WTC11 (cell line): ENCODE measurements around the gene RNF224. TPM values are rescaled to one million over a fixed set of nuclear protein-coding genes. Genes with fewer than 3 reads are reported as not detected.

Experiments
- ATAC-seq: fragments of 200-7000 bp; cut with Tn5 transposase; 2 replicates; pipeline ENCODE4 v1.10.0; 2021; ENCODE audit warnings: mild to moderate bottlenecking, moderate library complexity
- CTCF ChIA-PET: fragments of 300-600 bp; sonication (Branson Sonifier 250); formaldehyde crosslinking; loops from one replicate; lab custom pipeline; 2021; ENCODE audit warnings: antibody characterized with exemption; lab: Charles Lee
- POLR2A ChIA-PET: fragments of 350-600 bp; sonication (Branson Sonifier 250); formaldehyde crosslinking; loops from one replicate; lab custom pipeline; 2021; ENCODE audit warnings: antibody characterized with exemption; lab: Charles Lee
- DNase-seq: peaks from one replicate; pipeline ENCODE4 v3.0.0; 2021; ENCODE audit warnings: low spot score
- H3K27ac Mint-ChIP-seq: 2 replicates; pipeline ENCODE4 v1.8.0; 2021; ENCODE audit warnings: mixed read lengths
- H3K27me3 Mint-ChIP-seq: 2 replicates; pipeline ENCODE4 v1.8.0; 2021; ENCODE audit warnings: low read depth, mild to moderate bottlenecking, moderate library complexity, mixed read lengths
- H3K36me3 Mint-ChIP-seq: 2 replicates; pipeline ENCODE4 v1.8.0; 2021; ENCODE audit warnings: mixed read lengths
- H3K4me1 Mint-ChIP-seq: 2 replicates; pipeline ENCODE4 v1.8.0; 2022; ENCODE audit warnings: mixed read lengths
- H3K4me3 Mint-ChIP-seq: 2 replicates; pipeline ENCODE4 v1.8.0; 2021; ENCODE audit warnings: mild to moderate bottlenecking, moderate library complexity, mixed read lengths
- H3K9me3 Mint-ChIP-seq: 2 replicates; pipeline ENCODE4 v1.8.0; 2021; ENCODE audit warnings: mixed read lengths
- CREB1 ChIP-seq: sonication (generic); formaldehyde crosslinking; IDR thresholded peaks from 2 replicates; pipeline ENCODE4 v1.8.0; 2023; ENCODE audit warnings: mild to moderate bottlenecking, missing genetic modification reagents
- EMX1 ChIP-seq: fragments of 250-450 bp; sonication (Bioruptor Pico); IDR thresholded peaks from 2 replicates; pipeline ENCODE4 v1.8.0; 2021; ENCODE audit warnings: mild to moderate bottlenecking
- ESRRA ChIP-seq: sonication (generic); formaldehyde crosslinking; IDR thresholded peaks from 2 replicates; pipeline ENCODE4 v1.8.1; 2022; ENCODE audit warnings: mild to moderate bottlenecking, missing genetic modification reagents, borderline replicate concordance
- FOXK1 ChIP-seq: sonication (generic); formaldehyde crosslinking; IDR thresholded peaks from 2 replicates; pipeline ENCODE4 v1.8.0; 2022; ENCODE audit warnings: mild to moderate bottlenecking, moderate library complexity, missing genetic modification reagents
- GRHL2 ChIP-seq: fragments of 250-450 bp; sonication (Bioruptor Pico); IDR thresholded peaks from 2 replicates; pipeline ENCODE4 v1.8.0; 2022; ENCODE audit warnings: mild to moderate bottlenecking, moderate library complexity; ENCODE audit not compliant: insufficient replicate concordance, severe bottlenecking
- GTF2I ChIP-seq: fragments of 250-450 bp; sonication (Bioruptor Pico); conservative IDR thresholded peaks from 2 replicates; pipeline ENCODE4 v1.4.0; 2021; ENCODE audit warnings: mild to moderate bottlenecking
- IRF2 ChIP-seq: sonication (generic); formaldehyde crosslinking; IDR thresholded peaks from 2 replicates; pipeline ENCODE4 v1.8.0; 2022; ENCODE audit warnings: low read depth, missing genetic modification reagents, borderline replicate concordance
- SMAD4 ChIP-seq: sonication (generic); formaldehyde crosslinking; IDR thresholded peaks from 2 replicates; pipeline ENCODE4 v1.8.0; 2022; ENCODE audit warnings: mild to moderate bottlenecking, missing genetic modification reagents
- ZNF219 ChIP-seq: sonication (generic); formaldehyde crosslinking; IDR thresholded peaks from 2 replicates; pipeline ENCODE4 v1.8.0; 2023; ENCODE audit warnings: missing genetic modification reagents, mild to moderate bottlenecking, borderline replicate concordance
- ZNF317 ChIP-seq: sonication (generic); formaldehyde crosslinking; IDR thresholded peaks from 2 replicates; pipeline ENCODE4 v1.8.1; 2023; ENCODE audit warnings: low read depth, mild to moderate bottlenecking, moderate library complexity, missing genetic modification reagents, borderline replicate concordance
- ZNF396 ChIP-seq: fragments of 250-450 bp; sonication (Bioruptor Pico); IDR thresholded peaks from 2 replicates; pipeline ENCODE4 v1.8.0; 2021; ENCODE audit warnings: mild to moderate bottlenecking, moderate library complexity, borderline replicate concordance
- ZNF416 ChIP-seq: fragments of 250-450 bp; sonication (Bioruptor Pico); IDR thresholded peaks from 2 replicates; pipeline ENCODE4 v1.9.0; 2021; ENCODE audit warnings: mild to moderate bottlenecking, inconsistent platforms
- ZNF423 ChIP-seq: fragments of 250-450 bp; sonication (Bioruptor Pico); IDR thresholded peaks from 2 replicates; pipeline ENCODE4 v2.1.2; 2022; ENCODE audit warnings: mild to moderate bottlenecking, moderate library complexity
- total RNA-seq: library from RNA; stranded (reverse); gene quantifications from 3 replicates; pipeline ENCODE4 v1.2.3, GENCODE V29; 2021
- TF ChIP-seq, protein P1 (sequence below): sonication (generic); formaldehyde crosslinking; IDR thresholded peaks from 2 replicates; pipeline ENCODE4 v1.8.1; 2022; ENCODE audit warnings: low read depth, mild to moderate bottlenecking, moderate library complexity, missing genetic modification reagents, borderline replicate concordance
- TF ChIP-seq, protein P2 (sequence below): sonication (generic); formaldehyde crosslinking; IDR thresholded peaks from 2 replicates; pipeline ENCODE4 v1.8.1; 2022; ENCODE audit warnings: mild to moderate bottlenecking, missing genetic modification reagents, moderate library complexity, borderline replicate concordance
- TF ChIP-seq, protein P3 (sequence below): sonication (generic); formaldehyde crosslinking; IDR thresholded peaks from 2 replicates; pipeline ENCODE4 v1.8.0; 2022; ENCODE audit warnings: mild to moderate bottlenecking, missing genetic modification reagents
- TF ChIP-seq, protein P4 (sequence below): sonication (generic); formaldehyde crosslinking; conservative IDR thresholded peaks from 2 replicates; pipeline ENCODE4 v1.8.1; 2023; ENCODE audit warnings: mild to moderate bottlenecking, low read depth, missing genetic modification reagents, moderate library complexity
- TF ChIP-seq, protein P5 (sequence below): fragments of 250-450 bp; sonication (Bioruptor Pico); IDR thresholded peaks from 2 replicates; pipeline ENCODE4 v2.1.2; 2022; ENCODE audit warnings: mild to moderate bottlenecking, moderate library complexity
- TF ChIP-seq, protein P6 (sequence below): sonication (generic); formaldehyde crosslinking; IDR thresholded peaks from 2 replicates; pipeline ENCODE4 v1.8.1; 2023; ENCODE audit warnings: mild to moderate bottlenecking, missing genetic modification reagents
- TF ChIP-seq, protein P7 (sequence below): fragments of 250-450 bp; sonication (Bioruptor Pico); IDR thresholded peaks from 2 replicates; pipeline ENCODE4 v1.9.0; 2021; ENCODE audit warnings: mild to moderate bottlenecking
- TF ChIP-seq, protein P8 (sequence below): sonication (generic); formaldehyde crosslinking; IDR thresholded peaks from 2 replicates; pipeline ENCODE4 v1.8.0; 2022; ENCODE audit warnings: mild to moderate bottlenecking, missing genetic modification reagents

RNF224 gene
- total RNA-seq, 1 experiment from 2014 or later: 0.59 TPM

DNA sequence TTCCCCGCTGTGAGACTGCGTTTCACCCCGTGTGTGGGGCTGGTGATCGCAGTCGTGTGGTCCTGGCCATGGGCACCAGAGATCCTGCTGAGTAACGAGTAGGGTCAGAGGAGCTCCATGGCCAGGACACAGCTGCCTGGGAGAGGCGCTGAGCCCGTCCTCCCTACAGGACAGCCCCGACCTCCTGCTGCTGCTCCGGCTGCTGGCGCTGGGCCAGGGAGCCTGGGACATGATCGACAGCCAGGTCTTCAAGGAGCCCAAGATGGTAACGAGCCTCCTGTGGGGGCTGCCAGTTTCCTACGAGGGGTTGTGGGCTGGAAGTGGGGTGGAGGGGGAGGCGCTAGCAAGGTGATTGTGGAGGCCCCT lies 38.8 kb downstream of the RNF224 start (continued):
- TF ChIP-seq, protein P1, sequence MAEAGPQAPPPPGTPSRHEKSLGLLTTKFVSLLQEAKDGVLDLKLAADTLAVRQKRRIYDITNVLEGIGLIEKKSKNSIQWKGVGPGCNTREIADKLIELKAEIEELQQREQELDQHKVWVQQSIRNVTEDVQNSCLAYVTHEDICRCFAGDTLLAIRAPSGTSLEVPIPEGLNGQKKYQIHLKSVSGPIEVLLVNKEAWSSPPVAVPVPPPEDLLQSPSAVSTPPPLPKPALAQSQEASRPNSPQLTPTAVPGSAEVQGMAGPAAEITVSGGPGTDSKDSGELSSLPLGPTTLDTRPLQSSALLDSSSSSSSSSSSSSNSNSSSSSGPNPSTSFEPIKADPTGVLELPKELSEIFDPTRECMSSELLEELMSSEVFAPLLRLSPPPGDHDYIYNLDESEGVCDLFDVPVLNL (CRISPR knock-in tag): no peak
- TF ChIP-seq ESRRA (CRISPR knock-in tag) (no peak), ZNF416 (CRISPR knock-in tag) (no peak), ZNF423 (no peak), GTF2I (CRISPR knock-in tag) (no peak), IRF2 (no peak)
- TF ChIP-seq, all 79 proteins: peak for 0

DNA sequence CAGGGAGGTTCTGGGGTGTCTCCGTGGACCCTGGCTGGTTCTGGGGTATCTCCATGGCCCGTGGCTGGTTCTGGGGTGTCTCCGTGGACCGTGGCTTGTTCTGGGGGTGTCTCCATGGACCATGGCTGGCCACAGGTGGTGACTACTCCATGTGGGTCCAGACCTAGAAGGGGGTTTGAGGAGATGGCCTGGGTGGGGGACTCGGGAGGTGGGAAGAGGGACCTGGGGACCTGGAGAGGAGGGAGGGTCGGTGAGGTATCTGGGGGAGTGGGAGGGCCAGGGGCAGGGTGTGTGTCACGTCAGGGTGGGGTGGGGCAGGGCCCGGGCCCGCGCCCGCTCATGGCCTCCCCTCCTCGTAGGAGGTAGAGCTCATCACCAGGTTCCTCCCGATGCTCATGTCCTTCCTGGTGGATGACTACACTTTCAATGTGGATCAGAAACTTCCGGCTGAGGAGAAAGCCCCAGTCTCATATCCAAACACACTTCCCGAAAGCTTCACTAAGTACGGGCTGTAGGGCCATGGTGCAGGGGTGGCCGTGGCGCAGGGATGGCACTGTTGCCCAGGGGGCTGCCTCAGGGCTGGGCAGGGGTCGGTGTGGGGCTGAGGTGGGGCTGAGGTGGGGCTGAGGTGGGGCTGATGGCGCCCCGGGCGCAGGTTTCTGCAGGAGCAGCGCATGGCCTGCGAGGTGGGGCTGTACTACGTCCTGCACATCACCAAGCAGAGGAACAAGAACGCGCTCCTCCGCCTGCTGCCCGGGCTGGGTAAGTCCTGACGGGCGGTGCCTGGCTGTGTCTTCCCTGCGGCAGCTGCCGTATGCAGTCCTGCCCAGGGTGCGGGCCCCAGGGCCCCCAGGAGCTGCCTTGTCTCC lies 39.5 kb downstream of the RNF224 start:
- ATAC-seq (no peak), DNase-seq (no peak)
- CTCF ChIA-PET: no interaction called here
- Mint-ChIP-seq H3K4me3 (no peak overlapping the region), H3K27me3 (no peaks in the 10 kb centered on the region), H3K4me1 (peaks cover under 1% of the 10 kb centered on the region; the same call in 1 of the 2 replicates), H3K9me3 (no peaks in the 10 kb centered on the region), H3K27ac (no peak overlapping the region), H3K36me3 (peaks cover 20% of the 10 kb centered on the region)
- POLR2A ChIA-PET: interaction anchor here (0.8 kb wide), 1 partner anchor 29 kb away, joined by 3 read pairs; no protein-coding TSS in a partner anchor
- TF ChIP-seq, protein P2, sequence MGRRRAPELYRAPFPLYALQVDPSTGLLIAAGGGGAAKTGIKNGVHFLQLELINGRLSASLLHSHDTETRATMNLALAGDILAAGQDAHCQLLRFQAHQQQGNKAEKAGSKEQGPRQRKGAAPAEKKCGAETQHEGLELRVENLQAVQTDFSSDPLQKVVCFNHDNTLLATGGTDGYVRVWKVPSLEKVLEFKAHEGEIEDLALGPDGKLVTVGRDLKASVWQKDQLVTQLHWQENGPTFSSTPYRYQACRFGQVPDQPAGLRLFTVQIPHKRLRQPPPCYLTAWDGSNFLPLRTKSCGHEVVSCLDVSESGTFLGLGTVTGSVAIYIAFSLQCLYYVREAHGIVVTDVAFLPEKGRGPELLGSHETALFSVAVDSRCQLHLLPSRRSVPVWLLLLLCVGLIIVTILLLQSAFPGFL: no peak
- TF ChIP-seq, protein P3, sequence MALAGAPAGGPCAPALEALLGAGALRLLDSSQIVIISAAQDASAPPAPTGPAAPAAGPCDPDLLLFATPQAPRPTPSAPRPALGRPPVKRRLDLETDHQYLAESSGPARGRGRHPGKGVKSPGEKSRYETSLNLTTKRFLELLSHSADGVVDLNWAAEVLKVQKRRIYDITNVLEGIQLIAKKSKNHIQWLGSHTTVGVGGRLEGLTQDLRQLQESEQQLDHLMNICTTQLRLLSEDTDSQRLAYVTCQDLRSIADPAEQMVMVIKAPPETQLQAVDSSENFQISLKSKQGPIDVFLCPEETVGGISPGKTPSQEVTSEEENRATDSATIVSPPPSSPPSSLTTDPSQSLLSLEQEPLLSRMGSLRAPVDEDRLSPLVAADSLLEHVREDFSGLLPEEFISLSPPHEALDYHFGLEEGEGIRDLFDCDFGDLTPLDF: no peak
- TF ChIP-seq CREB1 (CRISPR knock-in tag) (no peak), GTF2I (CRISPR knock-in tag) (no peak), GRHL2 (CRISPR knock-in tag) (no peak), SMAD4 (CRISPR knock-in tag) (no peak), ZNF219 (no peak), ZNF396 (CRISPR knock-in tag) (no peak), ZNF317 (CRISPR knock-in tag) (no peak), ZNF423 (no peak), EMX1 (CRISPR knock-in tag) (no peak), FOXK1 (CRISPR knock-in tag) (no peak)
- TF ChIP-seq, protein P4, sequence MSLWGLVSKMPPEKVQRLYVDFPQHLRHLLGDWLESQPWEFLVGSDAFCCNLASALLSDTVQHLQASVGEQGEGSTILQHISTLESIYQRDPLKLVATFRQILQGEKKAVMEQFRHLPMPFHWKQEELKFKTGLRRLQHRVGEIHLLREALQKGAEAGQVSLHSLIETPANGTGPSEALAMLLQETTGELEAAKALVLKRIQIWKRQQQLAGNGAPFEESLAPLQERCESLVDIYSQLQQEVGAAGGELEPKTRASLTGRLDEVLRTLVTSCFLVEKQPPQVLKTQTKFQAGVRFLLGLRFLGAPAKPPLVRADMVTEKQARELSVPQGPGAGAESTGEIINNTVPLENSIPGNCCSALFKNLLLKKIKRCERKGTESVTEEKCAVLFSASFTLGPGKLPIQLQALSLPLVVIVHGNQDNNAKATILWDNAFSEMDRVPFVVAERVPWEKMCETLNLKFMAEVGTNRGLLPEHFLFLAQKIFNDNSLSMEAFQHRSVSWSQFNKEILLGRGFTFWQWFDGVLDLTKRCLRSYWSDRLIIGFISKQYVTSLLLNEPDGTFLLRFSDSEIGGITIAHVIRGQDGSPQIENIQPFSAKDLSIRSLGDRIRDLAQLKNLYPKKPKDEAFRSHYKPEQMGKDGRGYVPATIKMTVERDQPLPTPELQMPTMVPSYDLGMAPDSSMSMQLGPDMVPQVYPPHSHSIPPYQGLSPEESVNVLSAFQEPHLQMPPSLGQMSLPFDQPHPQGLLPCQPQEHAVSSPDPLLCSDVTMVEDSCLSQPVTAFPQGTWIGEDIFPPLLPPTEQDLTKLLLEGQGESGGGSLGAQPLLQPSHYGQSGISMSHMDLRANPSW (CRISPR knock-in tag): no peak
- TF ChIP-seq, protein P5, sequence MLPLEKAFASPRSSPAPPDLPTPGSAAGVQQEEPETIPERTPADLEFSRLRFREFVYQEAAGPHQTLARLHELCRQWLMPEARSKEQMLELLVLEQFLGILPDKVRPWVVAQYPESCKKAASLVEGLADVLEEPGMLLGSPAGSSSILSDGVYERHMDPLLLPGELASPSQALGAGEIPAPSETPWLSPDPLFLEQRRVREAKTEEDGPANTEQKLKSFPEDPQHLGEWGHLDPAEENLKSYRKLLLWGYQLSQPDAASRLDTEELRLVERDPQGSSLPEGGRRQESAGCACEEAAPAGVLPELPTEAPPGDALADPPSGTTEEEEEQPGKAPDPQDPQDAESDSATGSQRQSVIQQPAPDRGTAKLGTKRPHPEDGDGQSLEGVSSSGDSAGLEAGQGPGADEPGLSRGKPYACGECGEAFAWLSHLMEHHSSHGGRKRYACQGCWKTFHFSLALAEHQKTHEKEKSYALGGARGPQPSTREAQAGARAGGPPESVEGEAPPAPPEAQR: no peak
- TF ChIP-seq, protein P6, sequence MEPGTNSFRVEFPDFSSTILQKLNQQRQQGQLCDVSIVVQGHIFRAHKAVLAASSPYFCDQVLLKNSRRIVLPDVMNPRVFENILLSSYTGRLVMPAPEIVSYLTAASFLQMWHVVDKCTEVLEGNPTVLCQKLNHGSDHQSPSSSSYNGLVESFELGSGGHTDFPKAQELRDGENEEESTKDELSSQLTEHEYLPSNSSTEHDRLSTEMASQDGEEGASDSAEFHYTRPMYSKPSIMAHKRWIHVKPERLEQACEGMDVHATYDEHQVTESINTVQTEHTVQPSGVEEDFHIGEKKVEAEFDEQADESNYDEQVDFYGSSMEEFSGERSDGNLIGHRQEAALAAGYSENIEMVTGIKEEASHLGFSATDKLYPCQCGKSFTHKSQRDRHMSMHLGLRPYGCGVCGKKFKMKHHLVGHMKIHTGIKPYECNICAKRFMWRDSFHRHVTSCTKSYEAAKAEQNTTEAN (CRISPR knock-in tag): no peak
- TF ChIP-seq, protein P7, sequence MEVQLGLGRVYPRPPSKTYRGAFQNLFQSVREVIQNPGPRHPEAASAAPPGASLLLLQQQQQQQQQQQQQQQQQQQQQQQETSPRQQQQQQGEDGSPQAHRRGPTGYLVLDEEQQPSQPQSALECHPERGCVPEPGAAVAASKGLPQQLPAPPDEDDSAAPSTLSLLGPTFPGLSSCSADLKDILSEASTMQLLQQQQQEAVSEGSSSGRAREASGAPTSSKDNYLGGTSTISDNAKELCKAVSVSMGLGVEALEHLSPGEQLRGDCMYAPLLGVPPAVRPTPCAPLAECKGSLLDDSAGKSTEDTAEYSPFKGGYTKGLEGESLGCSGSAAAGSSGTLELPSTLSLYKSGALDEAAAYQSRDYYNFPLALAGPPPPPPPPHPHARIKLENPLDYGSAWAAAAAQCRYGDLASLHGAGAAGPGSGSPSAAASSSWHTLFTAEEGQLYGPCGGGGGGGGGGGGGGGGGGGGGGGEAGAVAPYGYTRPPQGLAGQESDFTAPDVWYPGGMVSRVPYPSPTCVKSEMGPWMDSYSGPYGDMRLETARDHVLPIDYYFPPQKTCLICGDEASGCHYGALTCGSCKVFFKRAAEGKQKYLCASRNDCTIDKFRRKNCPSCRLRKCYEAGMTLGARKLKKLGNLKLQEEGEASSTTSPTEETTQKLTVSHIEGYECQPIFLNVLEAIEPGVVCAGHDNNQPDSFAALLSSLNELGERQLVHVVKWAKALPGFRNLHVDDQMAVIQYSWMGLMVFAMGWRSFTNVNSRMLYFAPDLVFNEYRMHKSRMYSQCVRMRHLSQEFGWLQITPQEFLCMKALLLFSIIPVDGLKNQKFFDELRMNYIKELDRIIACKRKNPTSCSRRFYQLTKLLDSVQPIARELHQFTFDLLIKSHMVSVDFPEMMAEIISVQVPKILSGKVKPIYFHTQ: no peak
- TF ChIP-seq, protein P8, sequence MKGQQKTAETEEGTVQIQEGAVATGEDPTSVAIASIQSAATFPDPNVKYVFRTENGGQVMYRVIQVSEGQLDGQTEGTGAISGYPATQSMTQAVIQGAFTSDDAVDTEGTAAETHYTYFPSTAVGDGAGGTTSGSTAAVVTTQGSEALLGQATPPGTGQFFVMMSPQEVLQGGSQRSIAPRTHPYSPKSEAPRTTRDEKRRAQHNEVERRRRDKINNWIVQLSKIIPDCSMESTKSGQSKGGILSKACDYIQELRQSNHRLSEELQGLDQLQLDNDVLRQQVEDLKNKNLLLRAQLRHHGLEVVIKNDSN (CRISPR knock-in tag): no peak
